Kidney epithelial cell (primary cell): ENCODE results near the gene CDK18. TPM values are rescaled to one million over a fixed set of nuclear protein-coding genes. Genes with fewer than 3 reads are reported as not detected.

Source experiments
- DNase-seq: peaks from one replicate; pipeline ENCODE4 v3.0.0-alpha.2; 2010; ENCODE audit warnings: low read depth
- H3K27me3 ChIP-seq: 2 replicates; pipeline ENCODE4 v1.6.0; 2011; ENCODE audit warnings: low read length; ENCODE audit not compliant: control insufficient read depth, insufficient read depth
- H3K36me3 ChIP-seq: 2 replicates; pipeline ENCODE4 v1.5.1; 2011; ENCODE audit warnings: low read length; ENCODE audit not compliant: control insufficient read depth, insufficient read depth
- H3K4me3 ChIP-seq: 2 replicates; pipeline ENCODE4 v1.5.1; 2011; ENCODE audit warnings: low read depth, mild to moderate bottlenecking, control low read depth, low read length
- CTCF ChIP-seq: IDR thresholded peaks from 2 replicates; pipeline ENCODE4 v1.5.1; 2011; ENCODE audit warnings: mild to moderate bottlenecking, moderate library complexity, low read length, control low read depth, inconsistent platforms; ENCODE audit not compliant: insufficient read depth, poor library complexity, severe bottlenecking
- total RNA-seq: library from RNA; depleted of rRNA; stranded (reverse); fragments of >200 nt; gene quantifications from 2 replicates; pipeline ENCODE4 v1.2.3, GENCODE V29; 2015

CDK18 gene
- total RNA-seq, 1 donor from 2014 or later, result 12.1 TPM

- no peak for TF ChIP-seq CTCF
- no peak for DNase-seq
- no peaks in the 10 kb centered on the region for H3K36me3 ChIP-seq
- H3K27me3 ChIP-seq, result peaks cover 21% of the 10 kb centered on the region
- H3K4me3 ChIP-seq, result no peak overlapping the region
Measured at GRCh38 chr1:205582046-205582445, 77.6 kb downstream of the CDK18 start.

Other genes with a start within 250 kb of the CDK18 start
- gene NUAK2, start 182.9 kb upstream of the CDK18 start, total RNA-seq, result 139 and 140 TPM in 2 replicates
- 6.7 and 16.5 TPM in 2 replicates for gene KLHDC8A, start 147.7 kb upstream of the CDK18 start, total RNA-seq
- gene LEMD1, start 82.6 kb upstream of the CDK18 start, total RNA-seq, result 4.3 and 5.1 TPM in 2 replicates
- 1.5 and 2.0 TPM in 2 replicates for gene BLACAT1, start 48.6 kb upstream of the CDK18 start, total RNA-seq
- 16.1 and 16.7 TPM in 2 replicates for gene ELK4, start 127.3 kb downstream of the CDK18 start, total RNA-seq
- gene SLC45A3, start 175.8 kb downstream of the CDK18 start, total RNA-seq, result 8.5 and 9.3 TPM in 2 replicates
- 63.9 and 72.6 TPM in 2 replicates for gene NUCKS1, start 245.5 kb downstream of the CDK18 start, total RNA-seq